ENCODE measurements around the gene THAP7. TPM values are rescaled to one million over a fixed set of nuclear protein-coding genes. Genes with fewer than 3 reads are reported as not detected.

Gene THAP7
- total and polyA plus RNA-seq, 2 of the 13 experiments (the other 11 are each of a cell fraction or from before 2014, with no cell fraction given), result 13.0 to 25.5 TPM

DNA sequence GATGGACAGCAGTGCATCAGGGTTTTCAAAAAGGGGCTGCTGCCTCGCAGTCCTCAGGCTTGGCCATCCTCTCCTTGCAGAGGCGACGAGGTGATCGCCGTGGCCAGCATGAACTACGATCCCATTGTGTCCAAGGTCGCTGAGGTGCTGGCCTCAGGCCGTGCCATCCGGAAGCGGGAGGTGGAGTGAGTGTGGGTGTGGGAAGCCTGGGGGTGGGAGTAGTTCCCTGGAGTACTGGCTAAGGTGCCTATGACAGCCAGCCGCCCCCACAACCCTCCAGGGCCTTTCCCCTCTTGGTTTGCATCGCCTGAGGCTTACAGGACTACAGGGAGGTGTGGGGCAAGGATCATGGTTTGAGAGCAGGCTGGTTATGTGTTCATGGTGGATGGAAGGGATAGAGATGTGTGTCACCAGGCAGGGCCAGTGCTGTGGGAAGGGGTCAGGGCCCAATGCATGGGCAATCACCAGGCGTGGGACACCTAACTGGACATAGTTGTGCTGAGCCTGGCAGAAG lies 21.9 kb downstream of the THAP7 start (continued):
- TF ChIP-seq PPARG (CRISPR knock-in tag; conservative IDR thresholded peaks at IDR 0.05) (peak; percentile 56; the same call in 1 of the 2 replicates), AHR (CRISPR knock-in tag; IDR thresholded peaks at IDR 0.05) (no peak), ZMYM3 (CRISPR knock-in tag; IDR thresholded peaks at IDR 0.05) (no peak; the same call in 1 of the 2 replicates), ZBTB37 (CRISPR knock-in tag; IDR thresholded peaks at IDR 0.05) (no peak), BCL6 (CRISPR knock-in tag; IDR thresholded peaks at IDR 0.05) (0 out of 2 replicates have a peak, but pooled peaks have one; percentile 33), MIER3 (CRISPR knock-in tag; IDR thresholded peaks at IDR 0.05; ENCODE audit: borderline replicate concordance) (0 out of 2 replicates have a peak, but pooled peaks have one; percentile 49), NR3C1 (CRISPR knock-in tag; IDR thresholded peaks at IDR 0.05) (no peak), BRCA1 (CRISPR knock-in tag; IDR thresholded peaks at IDR 0.05) (no peak), GLMP (CRISPR knock-in tag; IDR thresholded peaks at IDR 0.05; ENCODE audit: borderline replicate concordance) (no peak), NKX3-1 (CRISPR knock-in tag; IDR thresholded peaks at IDR 0.05) (no peak), ZNF780A (CRISPR knock-in tag; IDR thresholded peaks at IDR 0.05) (no peak), NPAS2 (CRISPR knock-in tag; IDR thresholded peaks at IDR 0.05; ENCODE audit: borderline replicate concordance) (no peak), CAMTA2 (CRISPR knock-in tag; IDR thresholded peaks at IDR 0.05; ENCODE audit: borderline replicate concordance) (no peak), NR2F2 (IDR thresholded peaks at IDR 0.05; ENCODE audit: borderline replicate concordance, low read depth) (no peak), MED13 (CRISPR knock-in tag; IDR thresholded peaks at IDR 0.05) (no peak), FLYWCH1 (CRISPR knock-in tag; IDR thresholded peaks at IDR 0.05) (no peak), ZBTB2 (CRISPR knock-in tag; IDR thresholded peaks at IDR 0.05; ENCODE audit: low read depth) (no peak), ZXDC (CRISPR knock-in tag; IDR thresholded peaks at IDR 0.05) (no peak), RNF2 (conservative IDR thresholded peaks at IDR 0.05; ENCODE audit: low read depth) (0 out of 2 replicates have a peak, but pooled peaks have one; percentile 40), ZNF501 (CRISPR knock-in tag; IDR thresholded peaks at IDR 0.05) (peak; percentile 28; the same call in 1 of the 2 replicates), ZNF260 (CRISPR knock-in tag; IDR thresholded peaks at IDR 0.05; ENCODE audit: borderline replicate concordance, low read depth) (no peak)
- TF ChIP-seq, protein P1, sequence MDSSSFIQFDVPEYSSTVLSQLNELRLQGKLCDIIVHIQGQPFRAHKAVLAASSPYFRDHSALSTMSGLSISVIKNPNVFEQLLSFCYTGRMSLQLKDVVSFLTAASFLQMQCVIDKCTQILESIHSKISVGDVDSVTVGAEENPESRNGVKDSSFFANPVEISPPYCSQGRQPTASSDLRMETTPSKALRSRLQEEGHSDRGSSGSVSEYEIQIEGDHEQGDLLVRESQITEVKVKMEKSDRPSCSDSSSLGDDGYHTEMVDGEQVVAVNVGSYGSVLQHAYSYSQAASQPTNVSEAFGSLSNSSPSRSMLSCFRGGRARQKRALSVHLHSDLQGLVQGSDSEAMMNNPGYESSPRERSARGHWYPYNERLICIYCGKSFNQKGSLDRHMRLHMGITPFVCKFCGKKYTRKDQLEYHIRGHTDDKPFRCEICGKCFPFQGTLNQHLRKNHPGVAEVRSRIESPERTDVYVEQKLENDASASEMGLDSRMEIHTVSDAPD (CRISPR knock-in tag; IDR thresholded peaks at IDR 0.05), result 0 out of 2 replicates have a peak, but pooled peaks have one; percentile 24
